HCEC 1CT (cell line): ENCODE results near the gene CNN2.

ENCODE experiments used
- DNase-seq: peaks from one replicate; pipeline ENCODE4 v3.0.0-alpha.2; 2017

CNN2 gene

DNA sequence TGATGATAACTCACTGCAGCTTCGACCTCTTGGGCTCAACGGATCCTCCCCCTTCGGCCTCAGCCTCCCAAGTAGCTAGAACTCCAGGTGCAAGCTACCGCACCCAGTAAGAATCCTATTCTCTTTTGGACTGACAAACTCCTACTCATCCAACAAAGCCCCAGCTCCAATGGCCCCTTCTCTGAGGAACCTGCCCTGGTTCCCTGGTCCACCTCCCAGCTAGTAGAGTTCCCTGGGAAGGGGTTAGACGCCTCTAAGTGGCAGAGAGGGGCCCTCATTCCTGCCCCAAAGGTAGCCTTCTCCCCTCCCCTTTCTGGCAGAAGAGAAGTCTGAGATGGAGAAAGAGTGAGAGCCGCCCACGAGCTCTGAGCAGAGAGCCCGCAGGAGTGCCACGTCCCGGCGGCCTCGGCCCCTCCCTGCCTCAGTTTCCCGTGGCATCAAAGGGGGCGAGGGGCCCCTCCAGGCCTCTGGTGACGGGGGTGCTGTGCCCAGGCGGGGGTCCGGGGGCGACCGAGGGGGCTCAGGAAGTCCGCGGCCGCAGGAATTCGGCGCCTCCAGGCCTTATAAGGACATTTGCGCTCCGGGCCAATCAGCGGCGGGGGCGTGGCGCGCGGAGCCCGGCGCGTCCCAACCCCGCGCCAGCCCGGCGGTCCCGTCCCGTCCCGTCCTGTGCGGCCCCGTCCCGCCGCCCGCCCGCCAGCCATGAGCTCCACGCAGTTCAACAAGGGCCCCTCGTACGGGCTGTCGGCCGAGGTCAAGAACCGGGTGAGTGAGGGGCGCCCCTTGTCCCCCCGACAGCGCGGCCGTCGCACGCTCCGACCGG is at the start of gene CNN2:
Gene CNN2 (plus strand): TSS at position 649 of the 823 bp plus-strand sequence. CDS start 54 bp downstream, at position 703.
- peak; percentile 83 for DNase-seq

- no peak for DNase-seq
Observed at GRCh38 chr19:977058-977464, 49.3 kb upstream of the CNN2 start.

- DNase-seq: no peak
Observed at GRCh38 chr19:979318-979741, 47.1 kb upstream of the CNN2 start.

- DNase-seq: no peak
Observed at GRCh38 chr19:980133-980998, 46.0 kb upstream of the CNN2 start.

DNA sequence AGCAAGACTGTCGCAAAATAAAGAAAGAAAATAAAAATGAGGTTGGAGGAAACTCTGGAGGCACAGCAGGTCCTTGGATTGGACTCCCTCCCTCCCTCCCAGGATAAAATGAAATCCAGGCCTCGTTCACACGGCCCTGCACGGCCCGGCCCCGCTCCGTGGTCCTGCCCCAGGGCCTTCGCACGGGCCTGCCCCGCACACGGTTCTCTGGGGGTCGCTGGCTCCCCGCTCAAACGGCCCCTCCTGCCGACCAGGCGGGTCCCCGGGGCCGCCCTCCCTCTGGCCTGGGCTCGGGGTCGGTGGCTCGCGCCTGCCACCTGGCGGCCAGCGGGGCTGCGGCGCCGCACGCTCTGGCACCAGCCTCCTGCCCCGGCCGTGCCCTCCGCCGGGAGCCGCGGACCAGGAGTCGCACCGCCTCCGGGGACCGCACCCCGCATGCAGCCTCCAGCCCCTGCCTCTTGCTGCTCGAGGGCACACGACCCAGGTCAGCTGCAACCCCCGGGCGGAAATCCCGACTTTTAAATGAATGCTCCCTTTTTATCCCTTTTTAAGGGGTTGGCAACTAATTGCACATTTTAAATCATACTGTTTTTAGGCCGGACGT is 43.7 kb upstream of the CNN2 start:
- peak; percentile 37 for DNase-seq

GRCh38 chr19:984165-984967 is 42.0 kb upstream of the CNN2 start, which contains the start of gene WDR18:
Gene WDR18, plus strand, starts transcription at chr19:984345. Its CDS starts 9 bp downstream, at chr19:984354.
- peak; percentile 75 for DNase-seq

GRCh38 chr19:986083-986482 is 40.3 kb upstream of the CNN2 start:
- no peak for DNase-seq

DNA sequence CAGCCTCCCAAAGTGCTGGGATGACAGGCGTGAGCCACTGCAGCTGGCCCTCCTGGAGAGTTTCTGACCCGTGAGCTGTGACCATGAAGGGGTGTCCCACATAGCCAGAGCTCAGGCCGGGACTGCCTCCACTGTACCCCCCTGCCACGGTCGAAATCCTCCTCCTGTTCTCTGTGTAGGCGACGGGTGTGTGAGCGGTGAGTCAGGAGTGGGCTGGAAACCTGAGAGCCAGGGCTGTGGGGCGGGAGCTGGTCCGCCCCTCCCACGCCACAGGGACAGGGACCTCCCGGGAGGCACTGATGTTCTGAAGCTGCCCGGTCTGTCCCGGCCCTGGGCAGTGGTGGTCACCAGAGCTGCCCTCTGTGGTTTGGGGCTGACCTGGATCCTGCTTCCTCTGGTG is 38.3 kb upstream of the CNN2 start:
- no peak for DNase-seq

DNA sequence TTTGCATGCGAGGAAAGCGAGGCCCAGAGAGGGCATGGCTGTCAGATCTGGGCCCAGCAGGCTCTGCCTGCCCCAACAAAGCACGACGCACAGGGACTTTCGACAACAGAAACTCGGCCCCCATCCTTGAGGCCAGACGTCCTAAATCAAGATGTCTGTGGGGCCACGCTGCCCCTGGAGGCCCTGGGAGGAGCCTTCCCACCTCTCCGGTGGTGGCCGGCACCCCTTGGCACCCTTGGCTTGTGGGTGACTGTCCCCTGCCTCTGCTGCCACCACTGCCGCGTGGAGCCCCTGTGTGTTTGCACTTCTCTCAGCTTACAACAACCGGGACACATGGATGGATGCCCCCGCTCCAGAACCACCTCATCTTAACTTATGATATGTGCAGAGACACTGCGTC is 37.9 kb upstream of the CNN2 start:
- no peak for DNase-seq

DNA sequence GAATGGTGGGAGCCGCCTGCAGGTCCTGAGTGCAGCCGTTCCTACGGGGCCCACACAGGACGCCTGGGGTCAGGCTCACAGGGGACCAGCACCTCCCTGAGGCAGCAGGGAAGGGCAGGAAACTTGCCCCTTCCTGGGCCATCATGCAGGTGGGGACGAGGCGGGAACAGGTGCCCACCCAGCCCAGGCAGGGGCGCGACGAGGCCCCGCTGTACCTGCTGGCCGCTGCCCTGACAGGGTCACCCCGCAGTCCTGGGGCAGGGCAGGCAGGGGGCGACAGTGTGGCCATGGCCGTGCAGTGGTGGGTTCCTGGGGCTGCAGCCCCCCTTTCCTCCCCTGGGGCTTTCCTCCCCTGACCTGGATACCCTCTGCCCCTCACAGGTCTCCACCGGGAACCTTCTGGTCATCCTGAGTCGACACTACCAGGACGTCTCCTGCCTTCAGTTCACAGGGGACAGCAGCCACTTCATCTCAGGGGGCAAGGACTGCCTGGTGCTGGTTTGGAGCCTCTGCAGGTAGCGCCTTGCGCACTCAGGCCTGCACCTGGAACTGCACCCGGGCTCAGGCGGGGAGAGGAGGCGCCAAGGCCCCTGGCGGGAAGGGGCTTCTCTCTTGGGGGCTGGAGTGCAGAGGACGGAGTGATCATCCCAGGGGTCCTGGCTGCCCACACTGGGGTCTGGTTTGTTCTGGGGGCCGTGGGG is 36.9 kb upstream of the CNN2 start:
- DNase-seq: no peak

DNA sequence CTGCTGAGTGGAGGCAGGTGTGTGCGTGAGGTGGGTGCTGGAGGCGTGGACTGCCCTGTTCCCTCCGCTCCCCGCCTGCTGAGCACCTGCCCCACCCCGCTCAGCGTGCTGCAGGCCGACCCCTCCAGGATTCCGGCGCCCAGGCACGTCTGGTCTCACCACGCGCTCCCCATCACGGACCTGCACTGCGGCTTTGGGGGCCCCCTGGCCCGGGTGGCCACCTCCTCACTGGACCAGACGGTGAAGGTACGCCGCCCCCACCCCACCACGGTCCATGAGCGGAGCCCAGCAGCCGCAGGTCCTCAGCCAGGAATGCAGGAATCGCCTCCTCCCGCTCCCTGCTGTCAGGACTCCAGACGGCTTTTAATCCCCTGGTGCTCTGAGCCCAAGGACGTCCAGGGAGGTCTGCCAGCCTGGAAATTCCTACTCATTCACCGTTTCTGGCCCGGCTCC is 36.3 kb upstream of the CNN2 start:
- DNase-seq: no peak

GRCh38 chr19:990746-991145 is 35.7 kb upstream of the CNN2 start:
- no peak for DNase-seq

- DNase-seq: peak; percentile 43
Observed at GRCh38 chr19:991174-991931, 35.1 kb upstream of the CNN2 start.

- no peak for DNase-seq
Observed at GRCh38 chr19:991932-992669, 34.3 kb upstream of the CNN2 start.

DNA sequence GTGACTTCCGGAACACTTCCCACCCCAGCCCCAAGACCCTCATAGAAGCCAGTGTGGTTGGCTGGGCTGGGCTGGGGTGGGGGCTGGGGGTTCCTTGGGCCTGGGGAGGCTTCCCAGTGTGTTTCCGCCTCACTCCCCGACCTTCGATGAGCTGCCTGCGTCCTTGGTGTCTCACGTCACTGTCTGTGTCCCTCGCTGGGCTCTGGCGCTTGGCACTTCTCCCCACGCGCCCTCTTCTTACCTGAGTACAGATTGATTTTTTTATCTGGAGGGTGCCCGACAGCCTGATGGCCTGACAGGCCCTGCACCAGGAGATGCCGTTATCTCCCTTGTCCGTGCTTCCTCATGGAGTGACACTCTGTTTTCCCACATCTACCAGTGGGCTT is 33.7 kb upstream of the CNN2 start:
- no peak for DNase-seq

- DNase-seq: no peak
Observed at GRCh38 chr19:993361-993830, 33.0 kb upstream of the CNN2 start.

GRCh38 chr19:993831-994393 is 32.5 kb upstream of the CNN2 start:
- DNase-seq: no peak

- no peak for DNase-seq
Observed at GRCh38 chr19:994516-994915, 31.9 kb upstream of the CNN2 start.

- DNase-seq: no peak
Observed at GRCh38 chr19:995051-995827, 31.2 kb upstream of the CNN2 start.
